HepG2 (cell line): Measurements from ENCODE around the gene KATNAL2. TPM values are rescaled to one million over a fixed set of nuclear protein-coding genes. Genes with fewer than 3 reads are reported as not detected.

ENCODE experiments used
- ATAC-seq: fragments of 200-7000 bp; cut with Tn5 transposase; 3 replicates; pipeline ENCODE4 v1.9.1; 2020; ENCODE audit warnings: mild to moderate bottlenecking, moderate library complexity
- BruUV-seq: library from RNA; stranded (reverse); fragments of 400-500 nt; replicated peaks from 2 replicates; lab custom pipeline; 2021; lab: Mats Ljungman, UMichigan
- CTCF ChIA-PET: fragments of 300-600 bp; formaldehyde crosslinking; extraction: SDS; loops from one replicate; lab custom pipeline; 2021; ENCODE audit warnings: low total read pairs, inconsistent platforms, low intra/inter-chr PET ratio; lab: Yijun Ruan, JAX
- POLR2A ChIA-PET: fragments of 350-600 bp; sonication (Branson Sonifier 250); formaldehyde crosslinking; loops from one replicate; lab custom pipeline; 2020; ENCODE audit warnings: antibody characterized with exemption, inconsistent platforms; lab: Yijun Ruan, JAX
- DNase-seq: peaks from one replicate; pipeline ENCODE4 v3.0.0-alpha.2; 2015; ENCODE audit warnings: low spot score
- FAIRE-seq: peaks from 3 replicates; lab custom pipeline; 2011; peaks lifted over from hg19 to GRCh38; lab: Jason Lieb, UNC
- H2AFZ ChIP-seq: one replicate; pipeline ENCODE4 v1.6.1; 2011; ENCODE audit warnings: low read length, inconsistent platforms
- H3K27ac ChIP-seq: fragments of 300-600 bp; 3 replicates; pipeline ENCODE4 v1.8.0; 2011; ENCODE audit warnings: mixed run types, mild to moderate bottlenecking, mixed read lengths, low read length, inconsistent platforms; ENCODE audit not compliant: insufficient read depth; ENCODE audit errors: extremely low read length
- H3K27me3 ChIP-seq, 2 experiments: fragments of 200-600 bp in 1 of 2; 2 replicates in 1 of 2; 3 replicates in 1 of 2; pipeline versions ENCODE4 v1.6.0 to v1.8.0; 2011; ENCODE audit warnings: low read length in 2 of 2, mild to moderate bottlenecking in 2 of 2, moderate library complexity in 2 of 2, inconsistent platforms in 1 of 2; ENCODE audit not compliant: insufficient read depth in 2 of 2, control insufficient read depth in 1 of 2
- H3K36me3 ChIP-seq, 2 experiments: fragments of 200-600 bp in 1 of 2; replicated peaks in 1 of 2; 2 replicates in 1 of 2; 3 replicates in 1 of 2; pipeline versions ENCODE4 v1.5.1 to v1.8.0; 2011; ENCODE audit warnings: low read length in 2 of 2, inconsistent platforms in 1 of 2; ENCODE audit not compliant: insufficient read depth in 2 of 2, control insufficient read depth in 1 of 2
- H3K4me1 ChIP-seq: 2 replicates; pipeline ENCODE4 v1.5.1; 2012; ENCODE audit warnings: low read length, inconsistent platforms; ENCODE audit not compliant: insufficient read depth
- H3K4me2 ChIP-seq: 2 replicates; pipeline ENCODE4 v1.6.0; 2011; ENCODE audit warnings: low read depth, low read length, inconsistent platforms
- H3K4me3 ChIP-seq, 3 experiments: fragments of 200-600 bp in 1 of 3; sonication (generic), shearing (Covaris generic) in 1 of 3; replicated peaks in 1 of 3; 2 replicates each; pipeline ENCODE4 v1.5.1; 2011 to 2016; ENCODE audit warnings: low read length in 3 of 3, inconsistent platforms in 2 of 3, low read depth in 2 of 3, mild to moderate bottlenecking in 2 of 3, control low read depth in 1 of 3, mixed read lengths in 1 of 3; ENCODE audit not compliant: insufficient read depth in 1 of 3
- H3K79me2 ChIP-seq: one replicate; pipeline ENCODE4 v1.6.1; 2011; ENCODE audit warnings: low read length, inconsistent platforms; ENCODE audit not compliant: insufficient read depth
- H3K9ac ChIP-seq: 2 replicates; pipeline ENCODE4 v1.6.0; 2011; ENCODE audit warnings: mild to moderate bottlenecking, low read depth, low read length, inconsistent platforms; ENCODE audit not compliant: insufficient read depth
- H3K9me3 ChIP-seq: 2 replicates; pipeline ENCODE4 v1.5.1; 2012; ENCODE audit warnings: mild to moderate bottlenecking, low read length
- H4K20me1 ChIP-seq: 2 replicates; pipeline ENCODE4 v1.6.0; 2011; ENCODE audit warnings: inconsistent platforms, mild to moderate bottlenecking, low read length, moderate library complexity; ENCODE audit not compliant: insufficient read depth
- ARNT2 ChIP-seq: sonication (generic); formaldehyde crosslinking; IDR thresholded peaks from 2 replicates; pipeline ENCODE4 v1.8.0; 2022; ENCODE audit warnings: mild to moderate bottlenecking, low read depth, missing genetic modification reagents, moderate library complexity
- ATF7 ChIP-seq, 2 experiments: fragments of 450-650 bp in 1 of 2; sonication (generic) in 1 of 2; formaldehyde crosslinking in 1 of 2; IDR thresholded peaks; 2 replicates each; pipeline versions ENCODE4 v1.4.0 to v1.6.1; 2016 to 2020; ENCODE audit warnings: antibody characterized with exemption in 1 of 2, mild to moderate bottlenecking in 1 of 2, missing genetic modification reagents in 1 of 2
- CBFB ChIP-seq: sonication (generic); formaldehyde crosslinking; IDR thresholded peaks from 2 replicates; pipeline ENCODE4 v1.4.0; 2020; ENCODE audit warnings: missing genetic modification reagents
- FIP1L1 ChIP-seq: fragments of 200-400 bp; formaldehyde crosslinking; IDR thresholded peaks from 2 replicates; pipeline ENCODE4 v1.6.1; 2018; ENCODE audit warnings: low read depth, mild to moderate bottlenecking, low read length, moderate library complexity, borderline replicate concordance; ENCODE audit not compliant: insufficient read depth
- GATAD1 ChIP-seq: IDR thresholded peaks from 2 replicates; pipeline ENCODE4 v1.6.1; 2016; ENCODE audit warnings: missing genetic modification reagents, missing compliant biosample characterization
- HDAC1 ChIP-seq: sonication (generic); formaldehyde crosslinking; IDR thresholded peaks from 2 replicates; pipeline ENCODE4 v1.5.1; 2020; ENCODE audit warnings: mild to moderate bottlenecking, missing genetic modification reagents
- KDM3A ChIP-seq: IDR thresholded peaks from 2 replicates; pipeline ENCODE4 v1.6.1; 2018; ENCODE audit warnings: low read depth, missing compliant biosample characterization
- MIER2 ChIP-seq: IDR thresholded peaks from 2 replicates; pipeline ENCODE4 v1.6.1; 2016; ENCODE audit warnings: missing biosample characterization, missing genetic modification reagents
- POLR2G ChIP-seq: fragments of 200-400 bp; formaldehyde crosslinking; IDR thresholded peaks from 2 replicates; pipeline ENCODE4 v1.6.1; 2018; ENCODE audit warnings: mild to moderate bottlenecking, low read depth, low read length, moderate library complexity
- SOX13 ChIP-seq, 3 experiments: fragments of 450-650 bp in 1 of 3; sonication (generic) in 1 of 3; formaldehyde crosslinking in 1 of 3; IDR thresholded peaks in 2 of 3; conservative IDR thresholded peaks in 1 of 3; 2 replicates each; pipeline versions ENCODE4 v1.5.0 to v1.6.1; 2016 to 2020; ENCODE audit warnings: antibody characterized with exemption in 1 of 3, mild to moderate bottlenecking in 1 of 3, missing compliant biosample characterization in 1 of 3, missing genetic modification reagents in 1 of 3, moderate library complexity in 1 of 3
- SP1 ChIP-seq, 2 experiments: fragments of 450-650 bp in 1 of 2; sonication (generic) in 1 of 2; formaldehyde crosslinking in 1 of 2; IDR thresholded peaks; 2 replicates each; pipeline versions ENCODE4 v1.4.0 to v1.6.1; 2016 to 2020; ENCODE audit warnings: missing genetic modification reagents in 1 of 2
- ZBTB1 ChIP-seq: sonication (generic); formaldehyde crosslinking; IDR thresholded peaks from 2 replicates; pipeline ENCODE4 v1.4.0; 2020; ENCODE audit warnings: missing genetic modification reagents, borderline replicate concordance
- ZBTB20 ChIP-seq: sonication (generic); formaldehyde crosslinking; IDR thresholded peaks from 2 replicates; pipeline ENCODE4 v1.8.1; 2023; ENCODE audit warnings: missing genetic modification reagents, low read depth, mild to moderate bottlenecking, borderline replicate concordance
- ZNF274 ChIP-seq: sonication (generic); formaldehyde crosslinking; IDR thresholded peaks from 2 replicates; pipeline ENCODE4 v1.5.1; 2020; ENCODE audit warnings: mild to moderate bottlenecking, missing genetic modification reagents
- ZNF275 ChIP-seq: sonication (generic); formaldehyde crosslinking; IDR thresholded peaks from 2 replicates; pipeline ENCODE4 v1.8.0; 2022; ENCODE audit warnings: missing genetic modification reagents, mild to moderate bottlenecking, inconsistent platforms, borderline replicate concordance
- ZNF639 ChIP-seq: conservative IDR thresholded peaks from 2 replicates; pipeline ENCODE4 v1.6.1; 2018; ENCODE audit warnings: missing genetic modification reagents
- WGBS: methylation state at CpG from one replicate; pipeline ENCODE4 v1.1.6; 2017; ENCODE audit warnings: low lambda C conversion rate; 5-methylcytosine and 5-hydroxymethylcytosine counted together
- in situ Hi-C: cut with HindIII; loops from 2 replicates; pipeline ENCODE4 v1.10.0; 2017; ENCODE audit warnings: low pct_unique_long_range_greater_than_20kb; ENCODE audit not compliant: extremely low pct_ligation_motif_present
- intact Hi-C: fragments of 100-400 bp; cut with micrococcal nuclease; formaldehyde crosslinking; loops from one replicate; pipeline ENCODE4 v1.10.0; 2022; ENCODE audit not compliant: unreplicated experiment
- polyA plus RNA-seq, 8 experiments: library from polyadenylated mRNA; depleted of rRNA in 3 of 8; stranded (reverse) in 7 of 8; unstranded in 1 of 8; fragments of >200 nt; fragmentation: Illumina TruSeq in 4 of 8; extraction: Trizol in 4 of 8; gene quantifications; 2 replicates each; pipeline versions ENCODE4 v1.2.1 to v1.2.3, GENCODE V29; 2011 to 2016; ENCODE audit warnings: low read depth in 4 of 8, missing spikeins in 1 of 8, mixed read lengths in 1 of 8; ENCODE audit not compliant: insufficient read depth in 1 of 8
- total RNA-seq, 5 experiments: library from RNA; depleted of rRNA; stranded (reverse); fragments of >200 nt; fragmentation: Illumina TruSeq; extraction: Trizol; gene quantifications; 2 replicates each; pipeline ENCODE4 v1.2.3, GENCODE V29; 2016; ENCODE audit warnings: low read depth in 1 of 5

The KATNAL2 gene
- total and polyA plus RNA-seq, 2 of the 13 experiments (the other 11 are each of a cell fraction or from before 2014, with no cell fraction given), result not detected

- TF ChIP-seq KDM3A (CRISPR knock-in tag), result no peak
- TF ChIP-seq ZBTB1 (CRISPR knock-in tag), result no peak
- TF ChIP-seq ZNF274 (CRISPR knock-in tag), result no peak
Observed at GRCh38 chr18:47081578-47081977, 164.2 kb downstream of the KATNAL2 start (continued).

GRCh38 chr18:47087676-47088075 is 170.3 kb downstream of the KATNAL2 start:
- no peak for DNase-seq
- Histone ChIP-seq H3K4me1 (no peaks in the 10 kb centered on the region), H3K79me2 (no peaks in the 10 kb centered on the region), H3K9ac (no peak overlapping the region), H3K4me2 (no peak overlapping the region), H4K20me1 (no peaks in the 10 kb centered on the region), H2AFZ (no peak overlapping the region), H3K36me3 (no peaks in the 10 kb centered on the region), H3K9me3 (no peaks in the 10 kb centered on the region), H3K27me3 (no peaks in the 10 kb centered on the region), H3K27ac (no peak overlapping the region), H3K4me3 (no peak overlapping the region)
- in situ Hi-C loops (no loop called here), intact Hi-C loops (no loop called here)
- 89% methylated on average over 5 of the region's 5 CpGs for WGBS
- ChIA-PET POLR2A (no interaction called here), CTCF (no interaction called here)
- no TSS peak for BruUV-seq
- no peak for TF ChIP-seq ATF7 (IDR thresholded peaks at IDR 0.05)
- no peak for TF ChIP-seq ATF7 (CRISPR knock-in tag; IDR thresholded peaks at IDR 0.05)
- TF ChIP-seq ZBTB20 (CRISPR knock-in tag), result no peak
- TF ChIP-seq ZNF639 (CRISPR knock-in tag), result no peak
- no peak for TF ChIP-seq SOX13 (IDR thresholded peaks at IDR 0.05)
- no peak for TF ChIP-seq SOX13 (CRISPR knock-in tag; conservative IDR thresholded peaks at IDR 0.05 in 1 of 2, IDR thresholded peaks at IDR 0.05 in 1 of 2)
- no peak for TF ChIP-seq ARNT2 (CRISPR knock-in tag)
- TF ChIP-seq CBFB (CRISPR knock-in tag), result no peak
- no peak for TF ChIP-seq GATAD1
- no peak for TF ChIP-seq MIER2 (CRISPR knock-in tag)
- TF ChIP-seq FIP1L1, result no peak
- no peak for TF ChIP-seq POLR2G
- no peak for TF ChIP-seq HDAC1
- no peak for TF ChIP-seq ZNF275 (CRISPR knock-in tag)
- TF ChIP-seq SP1 (IDR thresholded peaks at IDR 0.05), result no peak
- TF ChIP-seq SP1 (CRISPR knock-in tag; IDR thresholded peaks at IDR 0.05), result no peak
- no peak for ATAC-seq
- FAIRE-seq, result no peak
